Immature natural killer cell (primary cell): ENCODE results near the gene RADIL. TPM values are rescaled to one million over a fixed set of nuclear protein-coding genes. Genes with fewer than 3 reads are reported as not detected.

Experiments
- DNase-seq, 3 donors: peaks; one replicate each; pipeline ENCODE4 v3.0.0; 2022; ENCODE audit warnings: mixed read lengths in 1 of 3
- H3K27ac Mint-ChIP-seq, 6 donors: one replicate each; pipeline ENCODE4 v1.8.0; 2020; ENCODE audit warnings: mixed read lengths in 6 of 6, mild to moderate bottlenecking in 5 of 6, inconsistent platforms in 4 of 6, moderate library complexity in 3 of 6
- H3K27me3 Mint-ChIP-seq, 3 donors: one replicate each; pipeline ENCODE4 v1.8.0; 2020 to 2021; ENCODE audit warnings: low read depth in 3 of 3, mild to moderate bottlenecking in 3 of 3, mixed read lengths in 3 of 3, moderate library complexity in 3 of 3, inconsistent platforms in 1 of 3
- H3K36me3 Mint-ChIP-seq, 3 donors: one replicate each; pipeline ENCODE4 v1.8.0; 2020; ENCODE audit warnings: mixed read lengths in 3 of 3, inconsistent platforms in 2 of 3, mild to moderate bottlenecking in 2 of 3
- H3K4me1 Mint-ChIP-seq, 2 donors: one replicate each; pipeline ENCODE4 v1.8.0; 2020; ENCODE audit warnings: inconsistent platforms in 2 of 2, mild to moderate bottlenecking in 2 of 2, mixed read lengths in 2 of 2, moderate library complexity in 1 of 2
- H3K4me3 Mint-ChIP-seq, 5 donors: one replicate each; pipeline ENCODE4 v1.8.0; 2020; ENCODE audit warnings: mild to moderate bottlenecking in 5 of 5, mixed read lengths in 5 of 5, inconsistent platforms in 3 of 5, moderate library complexity in 3 of 5
- H3K9me3 Mint-ChIP-seq, 6 donors: one replicate each; pipeline ENCODE4 v1.8.0; 2020; ENCODE audit warnings: mild to moderate bottlenecking in 6 of 6, mixed read lengths in 6 of 6, inconsistent platforms in 4 of 6, moderate library complexity in 3 of 6
- polyA plus RNA-seq, 3 donors: library from polyadenylated mRNA; unstranded; fragments of 300-500 nt; fragmentation: Illumina TruSeq; gene quantifications; one replicate each; pipeline ENCODE4 v1.2.3, GENCODE V29; 2021

Gene RADIL
- polyA plus RNA-seq, 3 donors from 2014 or later = not detected

- no peak for DNase-seq
- H3K9me3 Mint-ChIP-seq = no peaks in the 10 kb centered on the region
- H3K27me3 Mint-ChIP-seq = peaks cover 0 to 2% (median 0%) of the 10 kb centered on the region in 3 donors
- H3K27ac Mint-ChIP-seq = no peak overlapping the region
- H3K4me3 Mint-ChIP-seq = no peak overlapping the region
- peaks cover 0 to 6% (median 5%) of the 10 kb centered on the region in 3 donors for H3K36me3 Mint-ChIP-seq
- H3K4me1 Mint-ChIP-seq = peaks cover 15 to 17% of the 10 kb centered on the region in 2 donors
These were observed 93.4 kb downstream of the RADIL start for GRCh38 chr7:4790078-4790465.

- Mint-ChIP-seq H3K9me3 (no peaks in the 10 kb centered on the region), H3K27me3 (peaks cover 0 to under 1% (median 0%) of the 10 kb centered on the region in 3 donors), H3K27ac (no peak overlapping the region), H3K36me3 (peaks cover 0 to 6% (median 5%) of the 10 kb centered on the region in 3 donors), H3K4me1 (peaks cover 12 to 13% of the 10 kb centered on the region in 2 donors), H3K4me3 (no peak overlapping the region)
- no peak for DNase-seq
These were observed 94.1 kb downstream of the RADIL start for GRCh38 chr7:4789194-4790077.

GRCh38 chr7:4788627-4789189, 94.8 kb downstream of the RADIL start:
- peaks cover 0 to 5% (median 0%) of the 10 kb centered on the region in 3 donors for H3K36me3 Mint-ChIP-seq
- H3K27ac Mint-ChIP-seq = no peak overlapping the region

DNA sequence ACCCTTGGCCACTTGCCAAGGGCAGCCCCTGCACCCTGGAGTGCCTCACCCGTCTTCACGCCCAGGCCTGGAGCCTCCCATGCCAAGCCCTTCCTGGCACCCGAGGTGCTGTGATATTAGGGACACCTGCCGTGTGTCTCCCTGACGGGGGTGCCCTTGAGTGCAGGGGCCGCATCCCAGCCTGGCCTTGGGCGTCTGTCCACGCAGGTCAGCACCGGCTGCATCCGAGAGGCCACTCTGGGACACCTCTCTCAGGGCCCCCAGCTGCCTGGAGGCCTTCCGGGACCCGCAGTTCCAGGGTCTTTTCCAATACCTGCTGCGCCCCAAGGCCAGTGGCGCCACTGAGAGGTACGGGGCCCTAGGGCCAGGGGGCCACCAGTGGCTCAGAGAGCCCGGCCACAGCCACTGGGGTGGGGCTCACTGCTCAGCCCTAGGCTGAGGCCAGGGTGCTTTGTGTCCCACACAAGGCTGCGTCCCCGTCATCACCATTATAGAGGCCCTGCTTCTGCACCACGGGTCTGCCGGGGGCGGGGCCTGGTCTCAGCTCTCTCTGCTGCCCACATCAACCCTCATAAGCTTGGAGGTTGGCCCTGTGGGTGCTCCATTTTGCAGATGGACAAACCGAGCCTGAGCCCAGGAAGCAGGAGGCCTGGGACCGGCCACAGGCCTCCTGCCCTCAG, 95.4 kb downstream of the RADIL start:
- no peak for DNase-seq
- H3K36me3 Mint-ChIP-seq = peaks cover 0 to 5% (median 0%) of the 10 kb centered on the region in 3 donors
- H3K4me1 Mint-ChIP-seq = peaks cover 6% of the 10 kb centered on the region in 2 donors
- no peaks in the 10 kb centered on the region for H3K9me3 Mint-ChIP-seq
- H3K27me3 Mint-ChIP-seq = no peaks in the 10 kb centered on the region
- no peak overlapping the region for H3K27ac Mint-ChIP-seq
- no peak overlapping the region for H3K4me3 Mint-ChIP-seq

More at GRCh38 chr7:4788627-4789189, 94.8 kb downstream of the RADIL start:
- Mint-ChIP-seq H3K4me1 (peaks cover 6% of the 10 kb centered on the region in 2 donors), H3K9me3 (no peaks in the 10 kb centered on the region), H3K27me3 (no peaks in the 10 kb centered on the region), H3K4me3 (no peak overlapping the region)
- no peak for DNase-seq

GRCh38 chr7:4787541-4787940, 96.0 kb downstream of the RADIL start:
- DNase-seq = no peak
- H3K4me1 Mint-ChIP-seq = peaks cover 6% of the 10 kb centered on the region in 2 donors
- H3K4me3 Mint-ChIP-seq = no peak overlapping the region
- H3K36me3 Mint-ChIP-seq = peaks cover 0 to 5% (median 0%) of the 10 kb centered on the region in 3 donors
- H3K27me3 Mint-ChIP-seq = no peaks in the 10 kb centered on the region
- no peak overlapping the region for H3K27ac Mint-ChIP-seq
- H3K9me3 Mint-ChIP-seq = no peaks in the 10 kb centered on the region

DNA sequence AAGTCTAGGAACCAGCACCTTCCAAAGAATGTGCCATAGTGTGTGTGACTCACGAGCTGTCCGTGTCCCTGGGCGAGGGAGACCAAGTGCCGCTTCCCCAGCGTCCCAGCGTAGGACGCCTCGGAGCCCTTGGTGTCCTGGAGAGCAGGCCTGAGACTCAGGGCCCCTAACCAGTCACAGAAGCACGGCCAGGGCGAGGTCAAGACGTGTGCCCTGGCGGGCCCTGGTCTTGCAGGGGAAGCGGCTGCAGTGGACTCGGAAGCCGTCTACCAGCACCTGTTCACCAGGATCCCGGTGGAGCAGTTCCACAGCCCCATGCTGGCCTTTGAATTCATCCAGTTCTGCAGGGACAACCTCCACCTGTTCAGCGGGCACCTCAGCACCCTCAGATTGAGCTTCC, 97.5 kb downstream of the RADIL start:
- Mint-ChIP-seq H3K9me3 (no peaks in the 10 kb centered on the region), H3K4me1 (peaks cover 0 to 3% of the 10 kb centered on the region in 2 donors), H3K4me3 (no peak overlapping the region), H3K27me3 (no peaks in the 10 kb centered on the region), H3K36me3 (peaks cover 0 to 4% (median 3%) of the 10 kb centered on the region in 3 donors), H3K27ac (no peak overlapping the region)
- no peak for DNase-seq

DNA sequence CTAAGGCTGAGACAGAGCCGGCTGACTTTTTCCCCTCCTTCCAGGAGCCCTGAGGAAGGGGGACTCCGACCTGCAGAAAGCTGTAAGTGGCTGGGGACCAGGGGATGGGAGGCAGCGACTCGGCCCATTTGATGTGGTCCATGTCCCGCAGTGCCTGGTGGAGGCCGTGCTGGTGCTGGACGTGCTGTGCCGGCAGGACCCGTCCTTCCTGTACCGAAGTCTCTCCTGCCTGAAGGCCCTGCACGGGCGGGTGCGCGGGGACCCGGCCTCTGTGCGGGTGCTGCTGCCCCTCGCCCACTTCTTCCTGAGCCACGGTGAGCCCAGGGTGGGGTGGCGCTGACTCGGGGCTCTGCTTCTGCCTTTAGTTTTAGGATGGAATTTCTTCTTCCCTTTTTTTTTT, 98.1 kb downstream of the RADIL start:
- Mint-ChIP-seq H3K4me3 (no peak overlapping the region), H3K36me3 (peaks cover 0 to 4% (median 3%) of the 10 kb centered on the region in 3 donors), H3K27me3 (no peaks in the 10 kb centered on the region), H3K9me3 (no peaks in the 10 kb centered on the region), H3K4me1 (peaks cover 0 to 3% of the 10 kb centered on the region in 2 donors), H3K27ac (no peak overlapping the region)
- no peak for DNase-seq

GRCh38 chr7:4784799-4785198, 98.7 kb downstream of the RADIL start:
- Mint-ChIP-seq H3K4me3 (no peak overlapping the region), H3K27me3 (no peaks in the 10 kb centered on the region), H3K36me3 (peaks cover 0 to 4% (median 3%) of the 10 kb centered on the region in 3 donors), H3K4me1 (peaks cover 0 to 3% of the 10 kb centered on the region in 2 donors), H3K9me3 (no peaks in the 10 kb centered on the region), H3K27ac (no peak overlapping the region)
- DNase-seq = no peak

- no peaks in the 10 kb centered on the region for H3K27me3 Mint-ChIP-seq
- H3K36me3 Mint-ChIP-seq = peaks cover 0 to 4% (median 3%) of the 10 kb centered on the region in 3 donors
- no peaks in the 10 kb centered on the region for H3K9me3 Mint-ChIP-seq
- no peak overlapping the region for H3K27ac Mint-ChIP-seq
- no peak for DNase-seq
- H3K4me1 Mint-ChIP-seq = peaks cover 0 to 3% of the 10 kb centered on the region in 2 donors
- H3K4me3 Mint-ChIP-seq = no peak overlapping the region
These were observed 99.7 kb downstream of the RADIL start for GRCh38 chr7:4783762-4784351.

DNA sequence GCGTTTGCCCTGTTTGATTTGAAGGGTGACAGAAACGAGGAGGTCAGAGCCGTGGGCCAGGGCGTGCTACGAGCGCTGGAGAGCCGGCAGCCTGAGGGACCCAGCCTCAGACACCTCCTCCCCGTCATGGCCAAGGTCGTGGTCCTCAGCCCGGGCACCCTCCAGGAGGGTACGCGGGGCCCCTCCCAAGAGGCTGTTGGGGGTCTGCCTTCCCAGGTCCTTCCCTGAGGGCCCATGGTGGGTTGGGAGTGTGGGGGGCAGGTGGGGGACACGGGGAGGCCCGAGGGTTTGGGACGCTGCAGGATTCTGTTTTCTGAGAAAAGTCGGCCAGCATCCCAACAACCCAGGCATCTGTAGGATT, 100.2 kb downstream of the RADIL start:
- Mint-ChIP-seq H3K4me1 (peaks cover 4 to 6% of the 10 kb centered on the region in 2 donors), H3K36me3 (peaks cover 0 to 5% (median 3%) of the 10 kb centered on the region in 3 donors), H3K27me3 (no peaks in the 10 kb centered on the region), H3K27ac (no peak overlapping the region), H3K9me3 (no peaks in the 10 kb centered on the region), H3K4me3 (no peak overlapping the region)
- DNase-seq = no peak

DNA sequence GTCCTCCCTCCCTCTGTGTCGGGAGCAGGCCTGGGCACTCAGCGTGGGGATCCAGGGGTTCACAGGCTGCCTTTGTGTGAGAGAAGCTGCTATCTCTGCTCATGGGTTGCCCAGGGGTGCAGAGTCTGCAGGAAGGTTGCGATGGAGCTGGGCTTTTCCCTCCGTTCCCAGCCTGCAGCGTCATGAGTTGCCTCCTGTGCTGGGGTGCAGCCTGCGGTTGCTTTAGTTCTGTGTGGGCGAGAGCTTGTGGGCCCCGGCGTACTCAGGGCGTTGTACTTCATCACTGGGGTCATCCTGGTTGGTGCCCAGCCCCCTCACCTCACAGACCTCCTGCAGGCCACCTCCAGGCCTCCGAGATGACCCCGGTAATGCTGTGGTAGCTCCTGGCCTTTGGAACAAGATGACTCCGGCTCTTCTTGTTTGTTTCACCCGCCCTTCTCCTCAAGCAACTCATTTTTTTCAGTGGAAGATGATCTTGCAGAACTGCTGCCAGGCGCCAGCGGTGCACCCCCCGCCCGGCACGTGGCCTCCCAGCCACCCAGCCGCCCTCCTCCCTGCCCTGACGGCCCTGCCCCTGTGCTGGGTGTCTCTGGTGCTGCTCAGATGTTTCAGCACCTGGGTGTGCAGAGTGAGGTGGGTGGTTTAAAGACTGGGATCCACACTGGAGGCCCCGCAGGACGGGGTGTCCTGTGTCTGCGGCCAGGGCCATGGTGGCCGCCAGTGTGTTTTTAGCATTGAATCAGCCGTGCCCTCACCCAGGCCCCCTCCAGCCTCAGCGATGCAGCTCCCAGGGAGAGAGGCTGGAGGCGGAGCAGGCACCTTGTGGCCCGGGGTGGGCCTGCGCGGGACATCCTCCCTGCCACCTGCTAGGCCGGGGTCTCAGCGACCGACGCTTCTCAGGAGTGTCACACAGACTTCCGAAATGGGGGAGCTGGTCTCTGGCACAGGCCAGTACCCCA, 100.9 kb downstream of the RADIL start:
- peaks cover 11 to 12% of the 10 kb centered on the region in 2 donors for H3K4me1 Mint-ChIP-seq
- no peak overlapping the region for H3K4me3 Mint-ChIP-seq
- peaks cover 0 to 1% (median 0%) of the 10 kb centered on the region in 3 donors for H3K27me3 Mint-ChIP-seq
- H3K9me3 Mint-ChIP-seq = no peaks in the 10 kb centered on the region
- no peak overlapping the region for H3K27ac Mint-ChIP-seq
- peaks cover 0 to 8% (median 3%) of the 10 kb centered on the region in 3 donors for H3K36me3 Mint-ChIP-seq
- DNase-seq = no peak

- H3K27ac Mint-ChIP-seq = no peak overlapping the region
- peaks cover 0 to 4% (median 0%) of the 10 kb centered on the region in 3 donors for H3K27me3 Mint-ChIP-seq
- H3K4me1 Mint-ChIP-seq = peaks cover 21 to 22% of the 10 kb centered on the region in 2 donors
- DNase-seq = no peak
- H3K36me3 Mint-ChIP-seq = peaks cover 0 to 8% (median 3%) of the 10 kb centered on the region in 3 donors
- no peak overlapping the region for H3K4me3 Mint-ChIP-seq
- no peaks in the 10 kb centered on the region for H3K9me3 Mint-ChIP-seq
These were observed 102.0 kb downstream of the RADIL start for GRCh38 chr7:4781366-4782069.
